Measurements from ENCODE around the gene ZFP36L1.

ZFP36L1 gene

GRCh38 chr14:68794851-68795596 lies 2.2 kb upstream of the ZFP36L1 start:
- peak; percentile 26 for DNase-seq

GRCh38 chr14:68794130-68794850 lies 1.4 kb upstream of the ZFP36L1 start:
- DNase-seq, result peak; percentile 79

- no peak for DNase-seq
Observed at GRCh38 chr14:68793734-68794129, 865 bp upstream of the ZFP36L1 start.

GRCh38 chr14:68792678-68792978 lies 239 bp downstream of the ZFP36L1 start:
- DNase-seq, result no peak

GRCh38 chr14:68791902-68792677 lies 777 bp downstream of the ZFP36L1 start:
- DNase-seq, result no peak

- no peak for DNase-seq
Observed at GRCh38 chr14:68791078-68791901, 1.6 kb downstream of the ZFP36L1 start.

- DNase-seq, result peak; percentile 57
Observed at GRCh38 chr14:68790644-68791077, 2.2 kb downstream of the ZFP36L1 start.

GRCh38 chr14:68789821-68790643 lies 2.8 kb downstream of the ZFP36L1 start:
- peak; percentile 15 for DNase-seq

GRCh38 chr14:68788996-68789820 lies 3.7 kb downstream of the ZFP36L1 start:
- DNase-seq, result peak; percentile 87

- DNase-seq, result no peak
Observed at GRCh38 chr14:68788275-68788995, 4.4 kb downstream of the ZFP36L1 start.

- DNase-seq, result peak; percentile 35
Observed at GRCh38 chr14:68787092-68787992, 5.5 kb downstream of the ZFP36L1 start.

- DNase-seq, result no peak
Observed at GRCh38 chr14:68786491-68787091, 6.3 kb downstream of the ZFP36L1 start.

GRCh38 chr14:68785534-68786490 lies 7.1 kb downstream of the ZFP36L1 start:
- DNase-seq, result peak; percentile 35

GRCh38 chr14:68784978-68785533 lies 7.8 kb downstream of the ZFP36L1 start:
- DNase-seq, result no peak

- DNase-seq, result no peak
Observed at GRCh38 chr14:68784226-68784910, 8.5 kb downstream of the ZFP36L1 start.

- no peak for DNase-seq
Observed at GRCh38 chr14:68783408-68784225, 9.2 kb downstream of the ZFP36L1 start.
